IMR-90 (cell line): ENCODE data around the gene MFAP3L. TPM values are rescaled to one million over a fixed set of nuclear protein-coding genes. Genes with fewer than 3 reads are reported as not detected.

Source experiments
- ATAC-seq: fragments of 200-7000 bp; cut with Tn5 transposase; 2 replicates; pipeline ENCODE4 v1.9.1; 2020; ENCODE audit warnings: low read depth, mild to moderate bottlenecking, moderate library complexity
- BruUV-seq: library from RNA; stranded (reverse); fragments of 400-500 nt; replicated peaks from 2 replicates; lab custom pipeline; 2021; lab: Mats Ljungman, UMichigan
- CTCF ChIA-PET: fragments of 300-600 bp; formaldehyde crosslinking; extraction: SDS; loops from one replicate; lab custom pipeline; 2021; ENCODE audit warnings: antibody characterized with exemption; lab: Yijun Ruan, JAX
- POLR2A ChIA-PET: fragments of 300-600 bp; sonication (Branson Sonifier 250); formaldehyde crosslinking; loops from one replicate; lab custom pipeline; 2022; ENCODE audit warnings: antibody characterized with exemption; ENCODE audit not compliant: unreplicated experiment; lab: Charles Lee
- DNase-seq: peaks from one replicate; pipeline ENCODE4 v3.0.0; 2013
- H2AFZ ChIP-seq: replicated peaks from 2 replicates; pipeline ENCODE3; 2013; ENCODE audit warnings: low read length, mild to moderate bottlenecking; ENCODE audit not compliant: poor library complexity
- H2AK5ac ChIP-seq: 2 replicates; pipeline ENCODE4 v1.6.1; 2013; ENCODE audit warnings: low read depth, low read length, inconsistent platforms
- H2AK9ac ChIP-seq: replicated peaks from 2 replicates; pipeline ENCODE3; 2013; ENCODE audit warnings: mild to moderate bottlenecking, low read depth, low read length, moderate library complexity; ENCODE audit not compliant: poor library complexity
- H2BK120ac ChIP-seq: 2 replicates; pipeline ENCODE4 v1.6.1; 2013; ENCODE audit warnings: low read depth, low read length, inconsistent platforms
- H2BK15ac ChIP-seq: 3 replicates; pipeline ENCODE4 v1.6.1; 2013; ENCODE audit warnings: low read depth, low read length, inconsistent platforms
- H2BK20ac ChIP-seq: 2 replicates; pipeline ENCODE4 v1.6.1; 2013; ENCODE audit warnings: low read depth, mild to moderate bottlenecking, inconsistent platforms, low read length, moderate library complexity
- H2BK5ac ChIP-seq: 2 replicates; pipeline ENCODE4 v1.6.1; 2013; ENCODE audit warnings: mild to moderate bottlenecking, low read depth, low read length, inconsistent platforms; ENCODE audit not compliant: poor library complexity, severe bottlenecking
- H3K14ac ChIP-seq: replicated peaks from 2 replicates; pipeline ENCODE4 v1.6.1; 2013; ENCODE audit warnings: low read depth, low read length, inconsistent platforms
- H3K18ac ChIP-seq: 2 replicates; pipeline ENCODE4 v1.6.1; 2013; ENCODE audit warnings: low read depth, low read length, control low read depth
- H3K23ac ChIP-seq: 2 replicates; pipeline ENCODE4 v1.6.1; 2013; ENCODE audit warnings: low read depth, low read length, inconsistent platforms
- H3K27ac ChIP-seq: 2 replicates; pipeline ENCODE4 v1.5.1; 2013; ENCODE audit warnings: mild to moderate bottlenecking, control low read depth, low read length; ENCODE audit not compliant: insufficient read depth
- H3K27me3 ChIP-seq: 2 replicates; pipeline ENCODE4 v1.6.1; 2013; ENCODE audit warnings: low read length; ENCODE audit not compliant: control insufficient read depth, insufficient read depth
- H3K36me3 ChIP-seq: 2 replicates; pipeline ENCODE4 v1.6.1; 2013; ENCODE audit warnings: low read length, mixed read lengths; ENCODE audit not compliant: control insufficient read depth, insufficient read depth
- H3K4ac ChIP-seq: 2 replicates; pipeline ENCODE4 v1.6.1; 2013; ENCODE audit warnings: low read depth, low read length, inconsistent platforms
- H3K4me1 ChIP-seq: 2 replicates; pipeline ENCODE4 v1.6.1; 2013; ENCODE audit warnings: low read length, mixed read lengths; ENCODE audit not compliant: control insufficient read depth, insufficient read depth
- H3K4me2 ChIP-seq: 2 replicates; pipeline ENCODE4 v1.6.1; 2013; ENCODE audit warnings: low read depth, mild to moderate bottlenecking, control low read depth, low read length, moderate library complexity
- H3K4me3 ChIP-seq: 2 replicates; pipeline ENCODE4 v1.5.1; 2013; ENCODE audit warnings: low read depth, mild to moderate bottlenecking, control low read depth, low read length, moderate library complexity; ENCODE audit not compliant: insufficient read depth
- H3K56ac ChIP-seq: 2 replicates; pipeline ENCODE4 v1.6.1; 2013; ENCODE audit warnings: low read length, inconsistent platforms; ENCODE audit not compliant: insufficient read depth; ENCODE audit errors: extremely low read depth
- H3K79me1 ChIP-seq, 2 experiments: 2 replicates each; pipeline ENCODE4 v1.6.1; 2013; ENCODE audit warnings: low read length in 2 of 2, inconsistent platforms in 1 of 2, low read depth in 1 of 2
- H3K9ac ChIP-seq: 2 replicates; pipeline ENCODE4 v1.6.1; 2013; ENCODE audit warnings: low read depth, low read length, control low read depth
- H3K9me1 ChIP-seq: 2 replicates; pipeline ENCODE4 v1.6.1; 2013; ENCODE audit warnings: low read length, inconsistent platforms; ENCODE audit not compliant: insufficient read depth
- H3K9me3 ChIP-seq: 2 replicates; pipeline ENCODE4 v1.6.1; 2013; ENCODE audit warnings: low read length; ENCODE audit not compliant: control insufficient read depth, insufficient read depth
- H4K20me1 ChIP-seq: 2 replicates; pipeline ENCODE4 v1.6.1; 2013; ENCODE audit warnings: low read length, inconsistent platforms; ENCODE audit not compliant: insufficient read depth
- H4K5ac ChIP-seq: 2 replicates; pipeline ENCODE4 v1.6.1; 2013; ENCODE audit warnings: mild to moderate bottlenecking, low read depth, low read length, control low read depth
- H4K8ac ChIP-seq, 2 experiments: 2 replicates each; pipeline ENCODE4 v1.6.1; 2013; ENCODE audit warnings: low read depth in 2 of 2, low read length in 2 of 2, control low read depth in 1 of 2, inconsistent platforms in 1 of 2
- H4K91ac ChIP-seq: 2 replicates; pipeline ENCODE4 v1.6.1; 2013; ENCODE audit warnings: low read depth, low read length, inconsistent platforms; ENCODE audit not compliant: insufficient read depth
- BHLHE40 ChIP-seq: fragments of 150-350 bp; IDR thresholded peaks from 2 replicates; pipeline ENCODE4 v1.6.1; 2016; ENCODE audit warnings: mild to moderate bottlenecking, low read depth, low read length
- CEBPB ChIP-seq: IDR thresholded peaks from 2 replicates; pipeline ENCODE4 v1.6.1; 2012; ENCODE audit warnings: low read depth, low read length, improper control_type of control experiment
- CHD1 ChIP-seq: IDR thresholded peaks from 2 replicates; pipeline ENCODE4 v1.6.1; 2012; ENCODE audit warnings: low read depth, low read length, improper control_type of control experiment
- ELK1 ChIP-seq: fragments of 150-350 bp; IDR thresholded peaks from 2 replicates; pipeline ENCODE4 v1.6.1; 2016; ENCODE audit warnings: low read depth, mild to moderate bottlenecking, low read length, moderate library complexity, borderline replicate concordance
- FOS ChIP-seq: fragments of 150-350 bp; IDR thresholded peaks from 2 replicates; pipeline ENCODE4 v1.6.1; 2016; ENCODE audit warnings: low read depth, low read length
- MAFK ChIP-seq: IDR thresholded peaks from 2 replicates; pipeline ENCODE4 v1.6.1; 2012; ENCODE audit warnings: low read depth, low read length, improper control_type of control experiment
- MAZ ChIP-seq: IDR thresholded peaks from 2 replicates; pipeline ENCODE4 v1.6.1; 2012; ENCODE audit warnings: low read depth, mild to moderate bottlenecking, low read length, improper control_type of control experiment, moderate library complexity, borderline replicate concordance
- MXI1 ChIP-seq: IDR thresholded peaks from 2 replicates; pipeline ENCODE4 v1.6.1; 2012; ENCODE audit warnings: low read depth, mild to moderate bottlenecking, low read length, moderate library complexity, borderline replicate concordance
- NFE2L2 ChIP-seq: fragments of 150-350 bp; IDR thresholded peaks from 2 replicates; pipeline ENCODE4 v1.6.1; 2016; ENCODE audit warnings: low read depth, mild to moderate bottlenecking, low read length
- POLR2A ChIP-seq: IDR thresholded peaks from 2 replicates; pipeline ENCODE4 v1.6.1; 2012; ENCODE audit warnings: mild to moderate bottlenecking, low read depth, low read length
- RAD21 ChIP-seq: IDR thresholded peaks from 2 replicates; pipeline ENCODE4 v1.6.1; 2012; ENCODE audit warnings: low read length, improper control_type of control experiment
- RCOR1 ChIP-seq: IDR thresholded peaks from 2 replicates; pipeline ENCODE4 v1.6.1; 2012; ENCODE audit warnings: mild to moderate bottlenecking, low read length, improper control_type of control experiment; ENCODE audit not compliant: insufficient replicate concordance
- RFX5 ChIP-seq: IDR thresholded peaks from 2 replicates; pipeline ENCODE4 v1.8.0; 2012; ENCODE audit warnings: low read depth, mild to moderate bottlenecking, low read length, moderate library complexity
- SMC3 ChIP-seq: fragments of 150-350 bp; IDR thresholded peaks from 2 replicates; pipeline ENCODE4 v1.6.1; 2016; ENCODE audit warnings: low read depth, mild to moderate bottlenecking, antibody characterized with exemption, low read length, moderate library complexity
- USF2 ChIP-seq: fragments of 150-350 bp; IDR thresholded peaks from 2 replicates; pipeline ENCODE4 v1.6.1; 2017; ENCODE audit warnings: mild to moderate bottlenecking, antibody characterized with exemption, low read length, low read depth
- WGBS, 2 experiments: methylation state at CpG; one replicate each; pipeline versions ENCODE4 v1.1.5 to v1.1.7; 2013; ENCODE audit warnings: missing lambda C conversion rate in 2 of 2; ENCODE audit not compliant: insufficient read length in 1 of 2; ENCODE audit errors: extremely low coverage in 2 of 2; 5-methylcytosine and 5-hydroxymethylcytosine counted together
- dilution Hi-C: fragments of 300-500 bp; cut with HindIII; formaldehyde crosslinking; loops from one replicate; pipeline ENCODE4 v1.14.3; 2018; ENCODE audit warnings: low sequenced_read_pairs; ENCODE audit not compliant: unreplicated experiment
- in situ Hi-C: fragments of 300-500 bp; cut with MboI; formaldehyde crosslinking; loops from 3 replicates; pipeline ENCODE4 v1.14.3; 2019; ENCODE audit warnings: low sequenced_read_pairs, inconsistent platforms, mixed read lengths
- intact Hi-C: fragments of 100-400 bp; cut with micrococcal nuclease; formaldehyde crosslinking; loops from 2 replicates; pipeline ENCODE4 v1.10.0; 2022
- polyA plus RNA-seq, 3 experiments: library from polyadenylated mRNA; depleted of rRNA; stranded (reverse); fragments of >200 nt; gene quantifications; 2 replicates each; pipeline ENCODE4 v1.2.3, GENCODE V29; 2012; ENCODE audit warnings: low replicate concordance in 1 of 3
- total RNA-seq: library from RNA; depleted of rRNA; stranded (reverse); fragments of >200 nt; gene quantifications from 2 replicates; pipeline ENCODE4 v1.2.3, GENCODE V29; 2012
- TF ChIP-seq, protein P1 (sequence below): conservative IDR thresholded peaks from 2 replicates; pipeline ENCODE4 v1.5.1; 2012; ENCODE audit warnings: mild to moderate bottlenecking, low read depth, low read length, improper control_type of control experiment

MFAP3L gene
- total and polyA plus RNA-seq, 2 of the 4 experiments (the other 2 are of a cell fraction) = 0.22 to 0.36 TPM

DNA sequence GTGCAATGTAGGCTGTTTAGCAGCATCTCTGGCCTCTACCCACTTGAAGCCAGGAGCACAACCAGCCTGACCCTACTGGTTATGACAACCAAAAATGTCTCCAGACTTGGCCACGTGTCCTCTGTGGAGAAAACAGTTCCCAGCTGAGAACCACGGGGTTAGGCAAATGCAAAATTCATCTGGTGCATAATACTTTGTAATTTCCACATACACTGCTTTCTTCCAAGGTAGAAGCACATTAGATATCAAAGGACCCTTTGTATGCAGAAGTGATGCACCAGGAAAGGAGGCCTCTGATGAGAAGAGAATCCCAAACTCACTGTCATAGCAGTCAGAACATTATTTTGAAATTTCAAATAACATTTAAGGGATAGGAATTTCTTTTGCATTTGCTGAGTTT, 26.3 kb downstream of the MFAP3L start:
- Histone ChIP-seq H3K4me2 (no peak overlapping the region), H3K27me3 (no peaks in the 10 kb centered on the region; the same call in 1 of the 2 replicates), H3K56ac (no peak overlapping the region), H2BK15ac (no peak overlapping the region), H3K27ac (no peak overlapping the region), H3K4me3 (no peak overlapping the region), H4K20me1 (no peaks in the 10 kb centered on the region), H2AFZ (no peak overlapping the region), H3K9ac (no peak overlapping the region), H3K18ac (no peak overlapping the region), H2AK5ac (no peak overlapping the region), H4K5ac (no peak overlapping the region), H4K91ac (no peak overlapping the region), H3K23ac (no peak overlapping the region), H4K8ac (no peak overlapping the region), H3K14ac (no peak overlapping the region), H3K9me3 (no peaks in the 10 kb centered on the region), H2AK9ac (no peak overlapping the region), H3K9me1 (no peaks in the 10 kb centered on the region), H3K4ac (no peak overlapping the region), H3K79me1 (no peaks in the 10 kb centered on the region), H2BK20ac (no peak overlapping the region), H2BK120ac (no peak overlapping the region), H2BK5ac (no peak overlapping the region), H3K4me1 (no peaks in the 10 kb centered on the region), H3K36me3 (no peaks in the 10 kb centered on the region)
- ChIA-PET CTCF (interaction anchor here (0.9 kb wide), 1 partner anchor 17 kb away, joined by 3 read pairs; no protein-coding TSS in a partner anchor), POLR2A (no interaction called here)
- dilution Hi-C loops (no loop called here), in situ Hi-C loops (no loop called here), intact Hi-C loops (no loop called here)
- TF ChIP-seq RFX5 = no peak
- TF ChIP-seq POLR2A = no peak
- no peak for TF ChIP-seq USF2
- TF ChIP-seq MXI1 = no peak
- no peak for TF ChIP-seq ELK1
- TF ChIP-seq FOS = no peak
- TF ChIP-seq, protein P1, sequence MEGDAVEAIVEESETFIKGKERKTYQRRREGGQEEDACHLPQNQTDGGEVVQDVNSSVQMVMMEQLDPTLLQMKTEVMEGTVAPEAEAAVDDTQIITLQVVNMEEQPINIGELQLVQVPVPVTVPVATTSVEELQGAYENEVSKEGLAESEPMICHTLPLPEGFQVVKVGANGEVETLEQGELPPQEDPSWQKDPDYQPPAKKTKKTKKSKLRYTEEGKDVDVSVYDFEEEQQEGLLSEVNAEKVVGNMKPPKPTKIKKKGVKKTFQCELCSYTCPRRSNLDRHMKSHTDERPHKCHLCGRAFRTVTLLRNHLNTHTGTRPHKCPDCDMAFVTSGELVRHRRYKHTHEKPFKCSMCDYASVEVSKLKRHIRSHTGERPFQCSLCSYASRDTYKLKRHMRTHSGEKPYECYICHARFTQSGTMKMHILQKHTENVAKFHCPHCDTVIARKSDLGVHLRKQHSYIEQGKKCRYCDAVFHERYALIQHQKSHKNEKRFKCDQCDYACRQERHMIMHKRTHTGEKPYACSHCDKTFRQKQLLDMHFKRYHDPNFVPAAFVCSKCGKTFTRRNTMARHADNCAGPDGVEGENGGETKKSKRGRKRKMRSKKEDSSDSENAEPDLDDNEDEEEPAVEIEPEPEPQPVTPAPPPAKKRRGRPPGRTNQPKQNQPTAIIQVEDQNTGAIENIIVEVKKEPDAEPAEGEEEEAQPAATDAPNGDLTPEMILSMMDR = no peak
- TF ChIP-seq MAZ = no peak
- no peak for TF ChIP-seq SMC3
- no peak for TF ChIP-seq RAD21
- no peak for TF ChIP-seq BHLHE40
- TF ChIP-seq CEBPB = no peak
- no peak for TF ChIP-seq RCOR1
- TF ChIP-seq CHD1 = no peak
- TF ChIP-seq MAFK = no peak
- no peak for TF ChIP-seq NFE2L2
- ATAC-seq = no peak
- BruUV-seq = no TSS peak
- no CpG with 5 or more reads among the region's 2 CpGs for WGBS, 2 experiments
- DNase-seq = no peak
